ENCODE measurements around the gene MDM4.

DNA sequence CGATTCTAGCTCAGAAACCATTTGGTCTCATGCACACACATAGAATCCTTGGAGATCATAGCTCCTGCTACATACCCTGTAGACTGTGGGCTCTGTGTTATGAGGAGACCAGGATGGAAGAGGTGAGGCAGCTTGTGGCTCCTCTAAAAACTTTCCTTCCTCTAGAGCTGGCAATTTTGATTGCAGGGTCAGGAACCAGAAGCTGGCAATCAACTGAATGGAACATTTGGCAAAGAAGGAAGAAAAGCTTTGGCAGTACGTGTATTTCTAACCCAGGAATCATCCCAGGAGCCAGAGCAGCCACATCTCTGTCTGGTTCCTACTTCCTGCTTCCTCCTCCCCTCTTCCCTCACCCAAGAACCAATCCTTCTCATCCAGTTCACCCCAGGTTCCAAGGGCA, 37.3 kb upstream of the MDM4 start:
- TF ChIP-seq, protein P1, sequence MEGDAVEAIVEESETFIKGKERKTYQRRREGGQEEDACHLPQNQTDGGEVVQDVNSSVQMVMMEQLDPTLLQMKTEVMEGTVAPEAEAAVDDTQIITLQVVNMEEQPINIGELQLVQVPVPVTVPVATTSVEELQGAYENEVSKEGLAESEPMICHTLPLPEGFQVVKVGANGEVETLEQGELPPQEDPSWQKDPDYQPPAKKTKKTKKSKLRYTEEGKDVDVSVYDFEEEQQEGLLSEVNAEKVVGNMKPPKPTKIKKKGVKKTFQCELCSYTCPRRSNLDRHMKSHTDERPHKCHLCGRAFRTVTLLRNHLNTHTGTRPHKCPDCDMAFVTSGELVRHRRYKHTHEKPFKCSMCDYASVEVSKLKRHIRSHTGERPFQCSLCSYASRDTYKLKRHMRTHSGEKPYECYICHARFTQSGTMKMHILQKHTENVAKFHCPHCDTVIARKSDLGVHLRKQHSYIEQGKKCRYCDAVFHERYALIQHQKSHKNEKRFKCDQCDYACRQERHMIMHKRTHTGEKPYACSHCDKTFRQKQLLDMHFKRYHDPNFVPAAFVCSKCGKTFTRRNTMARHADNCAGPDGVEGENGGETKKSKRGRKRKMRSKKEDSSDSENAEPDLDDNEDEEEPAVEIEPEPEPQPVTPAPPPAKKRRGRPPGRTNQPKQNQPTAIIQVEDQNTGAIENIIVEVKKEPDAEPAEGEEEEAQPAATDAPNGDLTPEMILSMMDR (IDR thresholded peaks at IDR 0.05; ENCODE audit: extremely low read depth in 1 of 2, insufficient read depth in 1 of 2, low read depth in 1 of 2, low read length in 2 of 2), result no peak
- TF ChIP-seq MYC (IDR thresholded peaks at IDR 0.05; ENCODE audit: low read depth, low read length) (no peak), EZH2 (IDR thresholded peaks at IDR 0.05; ENCODE audit: borderline replicate concordance, low read depth, low read length, severe bottlenecking) (no peak), POLR2A (IDR thresholded peaks at IDR 0.05; ENCODE audit: low read depth, low read length) (no peak), JUN (IDR thresholded peaks at IDR 0.05; ENCODE audit: borderline replicate concordance, insufficient read depth, insufficient read length, low read depth) (no peak)
- TF ChIP-seq, protein P2, sequence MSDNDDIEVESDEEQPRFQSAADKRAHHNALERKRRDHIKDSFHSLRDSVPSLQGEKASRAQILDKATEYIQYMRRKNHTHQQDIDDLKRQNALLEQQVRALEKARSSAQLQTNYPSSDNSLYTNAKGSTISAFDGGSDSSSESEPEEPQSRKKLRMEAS (IDR thresholded peaks at IDR 0.05; ENCODE audit: insufficient read depth, insufficient read length), result no peak

All from endothelial cell of umbilical vein (primary cell).